Left renal cortex interstitium (tissue), 4 donors: ENCODE results near the gene IL20. TPM values are rescaled to one million over a fixed set of nuclear protein-coding genes. Genes with fewer than 3 reads are reported as not detected.

ENCODE experiments used
- DNase-seq, 4 donors: peaks; one replicate each; pipeline ENCODE4 v3.0.0-alpha.2; 2013; ENCODE audit warnings: low read depth in 4 of 4, low spot score in 2 of 4, missing footprints in 1 of 4
- polyA plus RNA-seq, 4 donors: library from polyadenylated mRNA; unstranded; fragments of 120-200 nt; gene quantifications; one replicate each; pipeline ENCODE4 v1.2.1, GENCODE V29; 2013; ENCODE audit not compliant: insufficient read length in 4 of 4

The IL20 gene
- polyA plus RNA-seq, 4 donors, result not detected

- no peak for DNase-seq
Observed at GRCh38 chr1:206898915-206899431, 33.5 kb downstream of the IL20 start.

DNA sequence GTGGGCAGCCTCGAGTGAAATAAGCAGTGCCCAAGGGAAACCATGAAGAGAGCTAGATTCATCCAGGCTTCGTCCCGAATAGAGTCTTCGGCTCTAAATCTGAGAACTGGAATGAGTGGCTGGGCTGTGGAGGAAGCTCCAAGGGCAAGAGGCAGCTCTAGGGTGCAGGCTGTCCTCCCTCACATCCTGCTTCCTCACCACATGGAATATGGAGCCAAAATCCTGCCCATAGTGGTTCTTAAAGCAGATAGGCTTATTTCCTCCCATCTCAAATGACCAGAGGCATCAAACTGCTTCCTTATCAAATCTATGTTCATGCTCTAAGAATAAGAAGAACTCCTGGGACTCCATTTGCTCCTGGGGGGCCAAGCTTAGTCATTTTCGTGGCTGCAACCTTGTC is 34.3 kb downstream of the IL20 start:
- DNase-seq, result no peak

GRCh38 chr1:206900149-206900548 is 34.7 kb downstream of the IL20 start:
- DNase-seq, result no peak

- DNase-seq, result no peak
Observed at GRCh38 chr1:206901944-206902343, 36.5 kb downstream of the IL20 start.

GRCh38 chr1:206902702-206903101 is 37.3 kb downstream of the IL20 start:
- DNase-seq, result no peak

GRCh38 chr1:206903687-206904086 is 38.3 kb downstream of the IL20 start:
- DNase-seq, result no peak

DNA sequence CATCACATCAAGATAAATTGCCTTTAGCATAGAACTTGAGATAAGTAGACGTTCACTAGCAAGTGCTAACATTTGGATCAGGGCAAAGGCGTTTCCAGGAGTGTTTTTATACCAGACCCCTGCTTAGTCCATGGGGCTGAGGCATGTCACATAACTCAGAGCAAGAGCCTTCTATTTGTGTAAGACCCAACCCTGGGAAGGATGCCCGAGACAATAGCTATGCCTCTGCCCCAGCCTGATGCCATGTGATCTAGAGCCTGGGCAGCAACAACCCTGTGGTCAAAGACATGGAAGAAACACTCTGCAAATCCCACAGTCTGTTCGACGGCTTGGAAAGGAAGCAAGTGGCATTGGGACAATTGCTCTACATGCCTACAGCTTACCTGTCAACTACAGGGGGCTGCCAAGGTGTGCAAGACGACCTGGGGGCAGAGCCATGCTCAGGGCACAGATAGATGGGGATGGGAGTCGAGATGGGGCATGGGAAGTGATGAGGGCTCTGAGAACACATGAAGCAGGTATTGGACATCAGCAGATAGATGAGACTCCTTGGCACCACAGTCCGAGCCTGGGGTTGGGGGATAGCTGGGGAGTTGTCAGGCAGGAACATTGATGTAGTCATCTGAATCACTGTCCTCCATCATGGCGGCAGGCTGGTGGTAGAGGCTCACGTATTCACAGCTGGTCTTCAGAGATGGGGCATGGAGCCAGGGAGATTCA is 39.2 kb downstream of the IL20 start:
- no peak for DNase-seq

- DNase-seq, result no peak
Observed at GRCh38 chr1:206905295-206906164, 40.1 kb downstream of the IL20 start.

GRCh38 chr1:206907304-206907991 is 42.0 kb downstream of the IL20 start:
- no peak for DNase-seq

DNA sequence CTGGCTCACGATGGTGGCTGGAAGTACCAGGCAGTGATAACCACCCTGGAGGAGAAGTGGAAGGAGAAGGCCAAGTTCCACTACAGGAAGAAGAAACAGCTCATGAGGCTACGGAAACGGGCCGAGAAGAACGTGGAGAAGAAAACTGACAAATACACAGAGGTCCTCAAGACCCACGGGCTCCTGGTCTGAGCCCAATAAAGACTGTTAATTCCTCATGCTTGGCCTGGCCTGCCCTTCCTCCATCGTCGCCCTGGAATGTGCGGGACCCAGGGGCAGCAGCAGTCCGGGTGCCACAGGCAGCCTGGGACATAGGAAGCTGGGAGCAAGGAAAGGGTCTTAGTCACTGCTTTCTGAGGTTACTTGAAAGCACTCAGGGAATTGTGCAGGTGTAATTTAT is 42.6 kb downstream of the IL20 start:
- DNase-seq, result no peak

DNA sequence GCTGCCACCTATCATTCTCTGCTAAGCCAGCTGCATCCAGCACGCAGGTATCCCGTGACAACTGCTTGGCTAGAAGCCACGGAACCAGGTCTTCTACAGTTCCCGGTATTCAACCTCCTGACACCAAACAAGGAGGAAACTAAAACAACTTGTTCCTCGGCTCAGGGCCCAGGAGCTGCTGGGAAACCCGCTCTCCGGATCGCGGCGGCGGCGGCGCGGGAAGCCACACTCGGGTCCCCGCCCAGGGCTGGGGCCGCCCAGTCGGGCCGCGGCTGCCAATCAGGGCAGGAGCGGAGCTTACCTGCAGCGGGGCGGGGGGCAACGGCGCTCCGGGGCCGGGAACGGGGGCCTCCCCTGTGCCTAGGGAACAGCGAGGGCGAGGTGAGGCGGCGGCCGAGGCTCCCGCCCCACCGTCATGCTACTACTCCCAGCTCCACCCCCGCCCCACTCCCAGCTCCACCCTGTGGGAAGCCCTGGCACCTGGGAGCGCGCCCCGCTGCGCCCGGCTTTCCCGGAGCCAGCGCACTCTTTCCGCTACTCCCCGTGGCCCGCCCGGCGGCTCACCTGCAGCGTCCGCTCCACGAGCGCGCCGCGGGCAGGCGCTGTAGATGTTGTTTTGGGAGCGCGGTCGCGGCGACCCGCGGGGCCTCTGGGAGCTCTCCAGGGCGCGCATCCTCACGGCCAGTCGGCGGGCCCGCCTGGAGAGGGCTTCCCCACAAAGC is 43.9 kb downstream of the IL20 start:
- DNase-seq, result peak in 2 of 4 donors; percentile 58 to 71

DNA sequence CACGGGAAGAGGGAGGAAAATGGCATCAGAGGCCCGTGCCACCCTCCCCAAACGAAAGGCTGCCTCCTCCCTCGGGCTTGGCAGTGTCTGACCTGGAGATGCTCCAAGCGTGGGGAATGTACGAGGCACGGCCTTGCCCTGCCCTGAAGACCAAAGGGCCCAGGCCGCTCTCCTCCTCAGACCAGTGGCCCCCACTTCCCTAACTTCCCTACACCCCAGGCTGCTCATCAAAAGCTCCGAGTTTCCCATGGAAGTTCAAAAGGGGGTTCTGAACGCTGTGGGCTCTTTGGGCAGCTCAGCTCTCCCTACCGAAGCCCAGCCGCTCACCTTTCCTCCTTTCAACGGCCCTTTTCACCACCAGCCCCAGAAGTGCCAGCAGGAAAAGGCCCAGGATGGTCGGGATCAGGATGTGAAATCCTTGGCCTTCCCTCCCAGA is 44.5 kb downstream of the IL20 start:
- DNase-seq, result no peak

- DNase-seq, result no peak
Observed at GRCh38 chr1:206911064-206911663, 45.7 kb downstream of the IL20 start.

- peak in 2 of 4 donors; percentile 59 to 75 for DNase-seq
Observed at GRCh38 chr1:206912445-206913095, 47.1 kb downstream of the IL20 start.

DNA sequence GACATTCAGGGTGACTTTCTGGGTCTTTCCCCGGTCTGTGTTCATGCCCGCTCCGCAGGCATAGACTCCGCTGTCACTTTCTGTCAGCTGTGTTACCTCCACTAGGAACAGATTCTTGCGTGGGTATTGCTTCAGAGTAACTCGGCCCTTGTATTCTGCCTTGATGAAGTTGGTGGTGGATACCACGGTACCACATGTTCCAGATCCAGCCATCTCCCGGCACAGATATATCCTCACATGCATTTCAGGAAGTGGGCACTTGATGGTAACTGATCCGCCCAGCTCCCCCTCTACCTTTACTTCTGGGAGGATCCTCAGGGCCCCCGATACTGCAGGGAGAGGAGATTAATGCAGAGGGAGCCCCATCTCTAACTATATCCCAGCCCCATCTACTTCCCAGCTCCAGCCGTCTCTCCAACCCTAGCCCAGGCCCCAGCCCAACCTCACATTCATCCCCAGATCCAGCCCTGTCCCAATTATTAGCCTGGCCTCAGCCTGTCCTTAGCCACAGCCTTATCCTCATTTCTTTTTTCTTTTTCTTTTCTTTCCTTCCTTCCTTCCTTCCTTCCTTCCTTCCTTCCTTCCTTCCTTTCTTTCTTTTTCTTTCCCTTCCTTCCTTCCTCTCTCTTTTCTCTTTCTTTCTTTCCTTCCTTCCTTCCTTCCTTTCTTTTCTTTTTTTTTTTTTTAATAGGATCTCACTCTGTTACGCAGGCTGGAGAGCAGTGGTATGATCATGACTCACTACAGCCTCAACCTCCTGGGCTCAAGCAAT is 48.5 kb downstream of the IL20 start:
- DNase-seq, result no peak

- no peak for DNase-seq
Observed at GRCh38 chr1:206915030-206915735, 49.8 kb downstream of the IL20 start.

DNA sequence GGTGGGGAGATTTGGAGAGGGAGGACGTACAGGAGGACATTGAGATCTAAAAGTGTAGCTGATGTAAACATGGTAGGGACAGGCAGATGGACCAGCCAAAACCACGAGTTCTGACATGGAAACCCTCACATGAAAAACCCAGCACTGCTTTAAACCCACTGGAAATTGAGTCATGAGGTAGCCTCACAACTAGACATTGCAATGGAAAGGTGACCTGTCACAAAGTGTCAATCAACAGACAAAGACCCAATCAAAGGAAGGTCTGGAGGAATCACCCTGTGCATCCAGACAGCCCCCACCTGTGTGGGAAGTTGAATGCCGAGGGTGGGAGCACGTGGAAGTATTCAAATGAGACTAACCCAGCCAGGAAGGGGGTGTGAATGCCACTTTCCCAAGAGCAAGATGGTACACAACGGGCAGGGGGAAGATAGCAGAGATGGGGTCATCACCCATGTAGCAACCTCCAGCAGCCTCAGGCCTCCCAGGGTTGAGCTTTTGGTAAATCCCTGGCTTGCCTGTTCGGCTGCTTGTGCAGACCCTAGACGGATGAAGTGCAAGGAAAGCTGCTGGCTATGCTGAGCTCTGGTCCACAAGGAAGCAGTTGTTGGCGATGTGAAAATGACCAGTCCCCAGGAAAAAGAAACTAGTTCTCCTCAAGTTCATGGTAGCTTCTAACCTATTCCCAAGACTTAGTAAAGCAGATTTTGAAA is 50.7 kb downstream of the IL20 start:
- no peak for DNase-seq
